BJ (cell line): ENCODE data around the gene SOX30. TPM values are rescaled to one million over a fixed set of nuclear protein-coding genes. Genes with fewer than 3 reads are reported as not detected.

ENCODE experiments used
- CTCF ChIA-PET: fragments of 350-600 bp; formaldehyde crosslinking; extraction: SDS; loops from one replicate; lab custom pipeline; 2021; ENCODE audit warnings: antibody characterized with exemption, inconsistent platforms; lab: Yijun Ruan, JAX
- POLR2A ChIA-PET: fragments of 300-600 bp; sonication (Branson Sonifier 250); formaldehyde crosslinking; extraction: SDS; loops from one replicate; lab custom pipeline; 2021; ENCODE audit warnings: antibody characterized with exemption; lab: Charles Lee
- DNase-seq: peaks from one replicate; pipeline ENCODE4 v3.0.0-alpha.2; 2011; ENCODE audit warnings: low read depth
- H3K27me3 ChIP-seq: 2 replicates; pipeline ENCODE4 v1.6.0; 2011; ENCODE audit warnings: low read length; ENCODE audit not compliant: control insufficient read depth, insufficient read depth
- H3K36me3 ChIP-seq: 2 replicates; pipeline ENCODE4 v1.5.1; 2011; ENCODE audit warnings: low read length; ENCODE audit not compliant: control insufficient read depth, insufficient read depth
- H3K4me3 ChIP-seq: 2 replicates; pipeline ENCODE4 v1.5.1; 2011; ENCODE audit warnings: low read depth, mild to moderate bottlenecking, control low read depth, low read length
- polyA plus RNA-seq: library from polyadenylated mRNA; depleted of rRNA; stranded (reverse); fragments of >200 nt; gene quantifications from 2 replicates; pipeline ENCODE4 v1.2.3, GENCODE V29; 2011
- TF ChIP-seq, protein P1 (sequence below): IDR thresholded peaks from 2 replicates; pipeline ENCODE4 v1.5.1; 2011; ENCODE audit warnings: low read depth, mild to moderate bottlenecking, control low read depth, inconsistent platforms, low read length, moderate library complexity; ENCODE audit not compliant: insufficient read depth

The SOX30 gene
- polyA plus RNA-seq, 1 experiment, result 0.07 TPM

- ChIA-PET CTCF (no interaction called here), POLR2A (no interaction called here)
- DNase-seq, result no peak
- no peaks in the 10 kb centered on the region for H3K27me3 ChIP-seq
- H3K4me3 ChIP-seq, result no peak overlapping the region
- H3K36me3 ChIP-seq, result no peaks in the 10 kb centered on the region
- TF ChIP-seq, protein P1, sequence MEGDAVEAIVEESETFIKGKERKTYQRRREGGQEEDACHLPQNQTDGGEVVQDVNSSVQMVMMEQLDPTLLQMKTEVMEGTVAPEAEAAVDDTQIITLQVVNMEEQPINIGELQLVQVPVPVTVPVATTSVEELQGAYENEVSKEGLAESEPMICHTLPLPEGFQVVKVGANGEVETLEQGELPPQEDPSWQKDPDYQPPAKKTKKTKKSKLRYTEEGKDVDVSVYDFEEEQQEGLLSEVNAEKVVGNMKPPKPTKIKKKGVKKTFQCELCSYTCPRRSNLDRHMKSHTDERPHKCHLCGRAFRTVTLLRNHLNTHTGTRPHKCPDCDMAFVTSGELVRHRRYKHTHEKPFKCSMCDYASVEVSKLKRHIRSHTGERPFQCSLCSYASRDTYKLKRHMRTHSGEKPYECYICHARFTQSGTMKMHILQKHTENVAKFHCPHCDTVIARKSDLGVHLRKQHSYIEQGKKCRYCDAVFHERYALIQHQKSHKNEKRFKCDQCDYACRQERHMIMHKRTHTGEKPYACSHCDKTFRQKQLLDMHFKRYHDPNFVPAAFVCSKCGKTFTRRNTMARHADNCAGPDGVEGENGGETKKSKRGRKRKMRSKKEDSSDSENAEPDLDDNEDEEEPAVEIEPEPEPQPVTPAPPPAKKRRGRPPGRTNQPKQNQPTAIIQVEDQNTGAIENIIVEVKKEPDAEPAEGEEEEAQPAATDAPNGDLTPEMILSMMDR, result no peak
Measured at GRCh38 chr5:157600252-157600651, 52.0 kb downstream of the SOX30 start.

GRCh38 chr5:157599565-157599964 is 52.7 kb downstream of the SOX30 start:
- no peaks in the 10 kb centered on the region for H3K36me3 ChIP-seq
- ChIA-PET POLR2A (no interaction called here), CTCF (no interaction called here)
- H3K4me3 ChIP-seq, result no peak overlapping the region
- no peak for DNase-seq
- TF ChIP-seq, protein P1, result no peak
- no peaks in the 10 kb centered on the region for H3K27me3 ChIP-seq

- TF ChIP-seq, protein P1, result no peak
- no peak for DNase-seq
- H3K36me3 ChIP-seq, result no peaks in the 10 kb centered on the region
- POLR2A ChIA-PET, result no interaction called here
- CTCF ChIA-PET, result no interaction called here
- no peaks in the 10 kb centered on the region for H3K27me3 ChIP-seq
- no peak overlapping the region for H3K4me3 ChIP-seq
Measured at GRCh38 chr5:157598350-157598936, 53.8 kb downstream of the SOX30 start.

DNA sequence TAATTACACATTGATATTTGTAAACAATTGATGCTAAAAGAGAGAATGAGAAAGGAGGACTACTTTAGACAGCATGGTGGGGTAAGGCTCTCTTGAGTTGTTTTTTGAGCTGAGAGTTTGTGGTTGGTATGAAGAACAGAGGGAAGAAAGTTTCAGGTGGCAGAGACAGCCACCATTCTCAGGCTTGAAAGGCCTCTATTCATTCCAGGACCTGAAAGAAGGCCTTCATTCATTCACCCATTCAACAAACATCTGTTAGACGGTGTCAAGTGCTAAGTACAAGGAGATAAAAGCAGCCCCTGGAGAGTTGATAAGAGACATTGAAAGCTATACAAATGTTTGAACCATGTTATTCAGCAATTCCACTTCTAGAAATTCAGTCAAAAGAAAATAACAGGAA is 55.0 kb downstream of the SOX30 start:
- Histone ChIP-seq H3K36me3 (no peaks in the 10 kb centered on the region), H3K4me3 (no peak overlapping the region), H3K27me3 (no peaks in the 10 kb centered on the region)
- TF ChIP-seq, protein P1, result no peak
- ChIA-PET POLR2A (no interaction called here), CTCF (interaction anchor here (2.4 kb wide), 1 partner anchor 121 kb away, joined by 8 read pairs; no protein-coding TSS in a partner anchor)
- DNase-seq, result no peak

DNA sequence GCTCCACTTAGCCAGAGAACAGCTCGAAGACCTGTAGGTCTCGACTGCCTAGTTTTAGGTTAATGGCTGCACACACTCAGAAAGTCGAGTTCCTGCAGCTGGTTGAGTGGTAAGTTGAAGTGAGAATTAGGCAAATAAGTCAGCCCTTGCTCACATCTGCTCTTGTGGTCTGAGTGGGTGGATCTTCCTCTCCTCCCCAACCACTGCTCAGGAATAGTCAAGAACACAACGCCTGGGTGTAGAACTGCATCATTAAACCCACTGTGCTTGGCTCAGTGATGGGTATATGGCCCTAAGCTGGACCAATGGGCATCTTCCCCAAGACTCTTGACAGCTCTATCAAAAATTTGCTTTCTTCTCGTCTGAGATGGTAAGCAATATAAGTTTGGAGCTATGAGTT is 55.8 kb downstream of the SOX30 start:
- Histone ChIP-seq H3K36me3 (no peaks in the 10 kb centered on the region), H3K4me3 (no peak overlapping the region), H3K27me3 (no peaks in the 10 kb centered on the region)
- POLR2A ChIA-PET, result no interaction called here
- DNase-seq, result no peak
- TF ChIP-seq, protein P1, result no peak
- CTCF ChIA-PET, result interaction anchor here (0.8 to 2.4 kb wide), 3 partner anchors 39 to 122 kb away, joined by 3 to 8 read pairs (median 4); no protein-coding TSS in a partner anchor
